Suprapubic skin (tissue), 4 donors: Measurements from ENCODE around the gene TEDC2. TPM values are rescaled to one million over a fixed set of nuclear protein-coding genes. Genes with fewer than 3 reads are reported as not detected.

Experiments
- DNase-seq, 2 donors: peaks; one replicate each; pipeline ENCODE4 v3.0.0-alpha.2; 2019; ENCODE audit warnings: low spot score in 2 of 2
- H3K27ac ChIP-seq: fragments of 200-600 bp; sonication (generic); one replicate; pipeline ENCODE4 v1.5.1; 2019
- H3K27me3 ChIP-seq: fragments of 200-600 bp; sonication (generic); one replicate; pipeline ENCODE4 v1.5.1; 2019
- H3K36me3 ChIP-seq: fragments of 200-600 bp; sonication (generic); one replicate; pipeline ENCODE4 v1.5.1; 2019
- H3K4me1 ChIP-seq: fragments of 200-600 bp; sonication (generic); one replicate; pipeline ENCODE4 v1.5.1; 2019
- H3K4me3 ChIP-seq: fragments of 200-600 bp; sonication (generic); one replicate; pipeline ENCODE4 v1.5.1; 2019; ENCODE audit warnings: mild to moderate bottlenecking
- H3K9me3 ChIP-seq: fragments of 200-600 bp; sonication (generic); one replicate; pipeline ENCODE4 v1.5.1; 2019
- EP300 ChIP-seq: sonication (generic); formaldehyde crosslinking; IDR thresholded peaks from one replicate; pipeline ENCODE4 v1.6.1; 2017; ENCODE audit warnings: antibody characterized with exemption
- POLR2A ChIP-seq, 2 donors: fragments of 450-650 bp; IDR thresholded peaks; one replicate each; pipeline ENCODE4 v1.6.1; 2017; ENCODE audit warnings: antibody characterized with exemption in 2 of 2, mild to moderate bottlenecking in 2 of 2, moderate library complexity in 2 of 2
- POLR2AphosphoS5 ChIP-seq, 3 donors: sonication (generic); formaldehyde crosslinking; IDR thresholded peaks; one replicate each; pipeline ENCODE4 v1.6.1; 2017; ENCODE audit warnings: antibody characterized with exemption in 3 of 3
- WGBS: methylation state at CpG from one replicate; pipeline ENCODE4 v1.1.5; 2018; 5-methylcytosine and 5-hydroxymethylcytosine counted together
- total RNA-seq, 4 donors: library from RNA; depleted of rRNA; stranded (reverse); fragments of >200 nt; gene quantifications; one replicate each; pipeline ENCODE4 v1.1.0, GENCODE V29; 2016
- TF ChIP-seq, protein P1 (sequence below), 2 donors: fragments of 200-600 bp in 1 of 2; fragments of 450-650 bp in 1 of 2; sonication (generic) in 1 of 2; IDR thresholded peaks; one replicate each; pipeline ENCODE4 v1.5.1; 2016 to 2019; ENCODE audit warnings: antibody characterized with exemption in 2 of 2, mild to moderate bottlenecking in 1 of 2, moderate library complexity in 1 of 2

Gene TEDC2
- total RNA-seq, 4 donors from 2014 or later, result 1.4 to 2.2 (median 1.6) TPM; not detected in 1

DNA sequence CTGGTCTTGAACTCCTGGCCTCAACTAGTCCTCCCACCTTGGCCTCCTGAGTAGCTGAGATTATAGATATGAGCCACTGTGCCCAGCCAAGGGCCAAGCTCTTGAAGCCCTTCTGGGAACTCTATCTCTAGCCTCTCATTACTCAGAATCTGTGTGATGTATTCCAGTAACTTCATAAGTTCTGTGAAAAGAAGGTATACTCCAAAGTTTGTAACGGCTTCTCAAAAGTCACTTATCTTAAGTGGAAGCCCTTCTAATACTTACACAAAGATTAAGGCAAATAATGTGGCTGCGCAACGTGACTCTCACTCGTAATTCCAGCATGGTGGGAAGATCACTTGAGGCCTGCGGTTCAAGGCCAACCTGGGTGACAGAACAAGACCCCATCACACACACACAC is 34.7 kb downstream of the TEDC2 start:
- H3K27me3 ChIP-seq, result no peaks in the 10 kb centered on the region
- H3K9me3 ChIP-seq, result no peaks in the 10 kb centered on the region
- 95% methylated on average over 5 of the region's 5 CpGs for WGBS
- H3K36me3 ChIP-seq, result peaks cover 7% of the 10 kb centered on the region
- H3K4me3 ChIP-seq, result no peak overlapping the region
- peaks cover 42% of the 10 kb centered on the region for H3K4me1 ChIP-seq
- no peak for TF ChIP-seq EP300
- no peak for TF ChIP-seq POLR2A (IDR thresholded peaks at IDR 0.05)
- TF ChIP-seq POLR2AphosphoS5 (IDR thresholded peaks at IDR 0.05), result no peak
- TF ChIP-seq, protein P1, sequence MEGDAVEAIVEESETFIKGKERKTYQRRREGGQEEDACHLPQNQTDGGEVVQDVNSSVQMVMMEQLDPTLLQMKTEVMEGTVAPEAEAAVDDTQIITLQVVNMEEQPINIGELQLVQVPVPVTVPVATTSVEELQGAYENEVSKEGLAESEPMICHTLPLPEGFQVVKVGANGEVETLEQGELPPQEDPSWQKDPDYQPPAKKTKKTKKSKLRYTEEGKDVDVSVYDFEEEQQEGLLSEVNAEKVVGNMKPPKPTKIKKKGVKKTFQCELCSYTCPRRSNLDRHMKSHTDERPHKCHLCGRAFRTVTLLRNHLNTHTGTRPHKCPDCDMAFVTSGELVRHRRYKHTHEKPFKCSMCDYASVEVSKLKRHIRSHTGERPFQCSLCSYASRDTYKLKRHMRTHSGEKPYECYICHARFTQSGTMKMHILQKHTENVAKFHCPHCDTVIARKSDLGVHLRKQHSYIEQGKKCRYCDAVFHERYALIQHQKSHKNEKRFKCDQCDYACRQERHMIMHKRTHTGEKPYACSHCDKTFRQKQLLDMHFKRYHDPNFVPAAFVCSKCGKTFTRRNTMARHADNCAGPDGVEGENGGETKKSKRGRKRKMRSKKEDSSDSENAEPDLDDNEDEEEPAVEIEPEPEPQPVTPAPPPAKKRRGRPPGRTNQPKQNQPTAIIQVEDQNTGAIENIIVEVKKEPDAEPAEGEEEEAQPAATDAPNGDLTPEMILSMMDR (IDR thresholded peaks at IDR 0.05), result no peak
- no peak for DNase-seq
- H3K27ac ChIP-seq, result no peak overlapping the region

DNA sequence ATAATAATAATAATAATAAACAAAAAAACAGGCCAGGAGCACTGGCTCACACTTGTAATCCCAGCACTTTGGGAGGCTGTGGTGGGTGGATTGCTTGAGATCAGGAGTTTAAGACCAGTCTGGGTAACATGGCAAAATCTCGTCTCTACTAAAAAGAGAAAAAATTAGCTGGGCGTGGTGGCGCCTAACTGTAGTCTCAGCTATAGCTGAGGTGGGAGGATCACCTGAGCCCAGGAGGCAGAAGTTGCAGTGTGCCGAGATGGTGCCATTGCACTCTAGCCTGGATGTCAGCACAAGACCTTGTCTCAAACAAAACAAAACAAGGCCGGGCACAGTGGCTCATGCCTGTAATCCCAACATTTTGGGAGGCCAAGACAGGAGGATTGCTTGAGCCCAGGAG is 35.1 kb downstream of the TEDC2 start:
- WGBS, result 84% methylated on average over 5 of the region's 5 CpGs

DNA sequence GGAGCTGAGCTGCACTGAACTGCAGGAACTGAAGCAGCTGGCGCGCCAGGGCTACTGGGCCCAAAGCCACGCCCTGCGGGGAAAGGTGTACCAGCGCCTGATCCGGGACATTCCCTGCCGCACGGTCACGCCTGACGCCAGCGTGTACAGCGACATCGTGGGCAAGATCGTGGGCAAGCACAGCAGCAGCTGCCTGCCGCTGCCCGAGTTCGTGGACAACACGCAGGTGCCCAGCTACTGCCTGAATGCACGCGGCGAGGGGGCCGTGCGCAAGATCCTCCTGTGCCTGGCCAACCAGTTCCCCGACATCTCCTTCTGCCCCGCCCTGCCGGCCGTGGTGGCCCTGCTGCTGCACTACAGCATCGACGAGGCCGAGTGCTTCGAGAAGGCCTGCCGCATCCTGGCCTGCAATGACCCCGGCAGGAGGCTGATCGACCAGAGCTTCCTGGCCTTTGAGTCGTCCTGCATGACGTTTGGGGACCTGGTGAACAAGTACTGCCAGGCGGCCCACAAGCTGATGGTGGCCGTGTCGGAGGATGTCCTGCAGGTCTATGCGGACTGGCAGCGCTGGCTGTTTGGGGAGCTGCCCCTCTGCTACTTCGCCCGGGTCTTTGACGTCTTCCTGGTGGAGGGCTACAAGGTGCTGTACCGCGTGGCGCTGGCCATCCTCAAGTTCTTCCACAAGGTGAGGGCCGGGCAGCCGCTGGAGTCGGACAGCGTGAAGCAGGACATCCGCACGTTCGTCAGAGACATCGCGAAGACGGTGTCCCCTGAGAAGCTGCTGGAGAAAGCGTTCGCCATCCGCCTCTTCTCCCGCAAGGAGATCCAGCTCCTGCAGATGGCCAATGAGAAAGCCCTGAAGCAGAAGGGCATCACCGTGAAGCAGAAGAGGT is 36.6 kb downstream of the TEDC2 start:
- Histone ChIP-seq H3K4me1 (peaks cover 60% of the 10 kb centered on the region), H3K27ac (peak overlapping the region; percentile 88), H3K4me3 (no peak overlapping the region), H3K36me3 (peaks cover 7% of the 10 kb centered on the region), H3K9me3 (no peaks in the 10 kb centered on the region), H3K27me3 (no peaks in the 10 kb centered on the region)
- WGBS, result 84% methylated on average over 28 of the region's 62 CpGs
- TF ChIP-seq POLR2A (IDR thresholded peaks at IDR 0.05), result no peak
- TF ChIP-seq POLR2AphosphoS5 (IDR thresholded peaks at IDR 0.05), result peak in 1 of 3 donors; percentile 18
- no peak for TF ChIP-seq EP300
- peak in 1 of 2 donors; percentile 77 for DNase-seq

More for the DNA sequence above, 35.1 kb downstream of the TEDC2 start:
- Histone ChIP-seq H3K27ac (no peak overlapping the region), H3K4me1 (peaks cover 46% of the 10 kb centered on the region), H3K9me3 (no peaks in the 10 kb centered on the region), H3K36me3 (peaks cover 7% of the 10 kb centered on the region), H3K4me3 (no peak overlapping the region), H3K27me3 (no peaks in the 10 kb centered on the region)
- TF ChIP-seq POLR2AphosphoS5 (IDR thresholded peaks at IDR 0.05), result no peak
- TF ChIP-seq POLR2A (IDR thresholded peaks at IDR 0.05), result no peak
- TF ChIP-seq EP300, result no peak
- TF ChIP-seq, protein P1 (IDR thresholded peaks at IDR 0.05), result no peak
- no peak for DNase-seq

DNA sequence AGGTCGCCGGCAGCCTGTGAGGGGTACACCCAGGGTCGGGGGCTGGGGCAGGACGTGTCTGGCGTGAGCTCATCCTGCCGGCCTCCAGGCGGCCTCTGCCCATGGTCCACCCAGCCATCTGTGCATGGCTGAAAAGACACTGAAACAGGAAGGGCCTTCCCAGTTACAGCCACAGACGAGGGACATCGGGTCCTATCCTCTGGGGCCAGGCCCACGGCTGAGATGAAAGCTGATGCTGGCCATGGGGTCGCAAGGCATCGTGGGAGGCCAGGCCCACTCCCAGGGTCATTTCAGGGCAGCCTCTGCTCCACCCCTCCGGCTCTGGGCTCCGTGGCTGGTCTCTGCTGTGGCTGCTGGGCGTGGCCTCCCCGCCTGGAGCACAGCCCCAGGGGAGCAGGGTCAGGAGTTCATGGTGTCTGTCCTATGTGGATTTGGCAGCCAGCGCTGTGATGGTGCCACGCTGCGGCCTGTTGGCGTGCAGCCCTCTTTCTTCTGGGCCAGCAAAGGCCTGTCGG is 37.3 kb downstream of the TEDC2 start:
- Histone ChIP-seq H3K4me1 (peaks cover 67% of the 10 kb centered on the region), H3K36me3 (peaks cover 7% of the 10 kb centered on the region)

DNA sequence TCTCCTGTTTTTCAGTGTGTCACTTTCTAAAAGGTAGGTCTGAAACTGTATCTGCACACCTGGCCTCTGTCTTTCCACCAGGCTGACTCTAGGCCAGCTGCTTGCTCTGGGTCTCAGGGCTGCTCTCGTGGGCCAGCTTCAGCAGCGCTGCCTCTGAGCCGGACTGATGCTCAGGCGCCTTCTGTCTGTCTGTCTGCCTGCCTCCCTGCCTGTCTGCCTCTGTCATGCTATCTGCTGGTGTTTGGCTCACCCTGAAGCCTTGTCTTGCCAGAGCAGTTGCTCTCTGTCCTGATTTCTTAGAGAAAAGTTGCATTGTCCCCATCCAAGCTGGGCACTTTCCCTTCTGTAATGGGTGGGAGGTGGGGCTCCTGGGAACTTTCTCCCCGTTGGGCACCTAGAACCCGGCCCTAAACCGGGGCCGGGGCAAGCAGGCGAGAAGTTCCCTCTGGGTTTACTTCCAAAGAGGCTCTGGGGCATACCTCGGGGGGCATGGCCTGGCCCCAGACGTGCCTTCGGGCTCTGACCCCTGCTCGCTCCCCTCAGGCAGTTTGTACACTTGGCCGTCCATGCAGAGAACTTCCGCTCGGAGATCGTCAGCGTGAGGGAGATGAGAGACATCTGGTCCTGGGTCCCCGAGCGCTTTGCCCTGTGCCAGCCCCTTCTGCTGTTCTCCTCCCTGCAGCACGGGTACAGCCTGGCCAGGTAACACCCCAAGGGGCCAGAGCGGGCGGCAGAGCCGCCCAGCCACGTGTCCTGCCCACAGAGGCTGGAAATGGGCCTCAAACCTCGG is 38.0 kb downstream of the TEDC2 start:
- 76% methylated on average over 18 of the region's 26 CpGs for WGBS
- Histone ChIP-seq H3K9me3 (no peaks in the 10 kb centered on the region), H3K27me3 (no peaks in the 10 kb centered on the region), H3K4me3 (no peak overlapping the region), H3K27ac (peak overlapping the region; percentile 88), H3K36me3 (peaks cover 7% of the 10 kb centered on the region), H3K4me1 (peaks cover 74% of the 10 kb centered on the region)
- no peak for DNase-seq
- TF ChIP-seq EP300, result no peak
- TF ChIP-seq, protein P1 (IDR thresholded peaks at IDR 0.05), result no peak
- no peak for TF ChIP-seq POLR2AphosphoS5 (IDR thresholded peaks at IDR 0.05)
- no peak for TF ChIP-seq POLR2A (IDR thresholded peaks at IDR 0.05)

More for the DNA sequence above, 37.3 kb downstream of the TEDC2 start:
- DNase-seq, result no peak
- Histone ChIP-seq H3K9me3 (no peaks in the 10 kb centered on the region), H3K4me3 (no peak overlapping the region), H3K27ac (peak overlapping the region; percentile 88), H3K27me3 (no peaks in the 10 kb centered on the region)
- TF ChIP-seq POLR2A (IDR thresholded peaks at IDR 0.05), result no peak
- TF ChIP-seq POLR2AphosphoS5 (IDR thresholded peaks at IDR 0.05), result no peak
- TF ChIP-seq, protein P1 (IDR thresholded peaks at IDR 0.05), result no peak
- no peak for TF ChIP-seq EP300
- WGBS, result 58% methylated on average over 6 of the region's 21 CpGs
